Uterus (tissue), 2 donors: ENCODE results near the gene ARHGEF7.

Experiments used
- POLR2A ChIP-seq, 2 donors: fragments of 450-650 bp; IDR thresholded peaks; one replicate each; pipeline ENCODE4 v1.6.1; 2016; ENCODE audit warnings: antibody characterized with exemption in 2 of 2, mild to moderate bottlenecking in 1 of 2, moderate library complexity in 1 of 2
- TF ChIP-seq, protein P1 (sequence below), 4 experiments: fragments of 200-600 bp in 2 of 4; fragments of 450-650 bp in 2 of 4; sonication (generic) in 2 of 4; IDR thresholded peaks; one replicate each; pipeline ENCODE4 v1.5.1; 2016 to 2019; ENCODE audit warnings: antibody characterized with exemption in 4 of 4, mild to moderate bottlenecking in 2 of 4, moderate library complexity in 1 of 4

DNA sequence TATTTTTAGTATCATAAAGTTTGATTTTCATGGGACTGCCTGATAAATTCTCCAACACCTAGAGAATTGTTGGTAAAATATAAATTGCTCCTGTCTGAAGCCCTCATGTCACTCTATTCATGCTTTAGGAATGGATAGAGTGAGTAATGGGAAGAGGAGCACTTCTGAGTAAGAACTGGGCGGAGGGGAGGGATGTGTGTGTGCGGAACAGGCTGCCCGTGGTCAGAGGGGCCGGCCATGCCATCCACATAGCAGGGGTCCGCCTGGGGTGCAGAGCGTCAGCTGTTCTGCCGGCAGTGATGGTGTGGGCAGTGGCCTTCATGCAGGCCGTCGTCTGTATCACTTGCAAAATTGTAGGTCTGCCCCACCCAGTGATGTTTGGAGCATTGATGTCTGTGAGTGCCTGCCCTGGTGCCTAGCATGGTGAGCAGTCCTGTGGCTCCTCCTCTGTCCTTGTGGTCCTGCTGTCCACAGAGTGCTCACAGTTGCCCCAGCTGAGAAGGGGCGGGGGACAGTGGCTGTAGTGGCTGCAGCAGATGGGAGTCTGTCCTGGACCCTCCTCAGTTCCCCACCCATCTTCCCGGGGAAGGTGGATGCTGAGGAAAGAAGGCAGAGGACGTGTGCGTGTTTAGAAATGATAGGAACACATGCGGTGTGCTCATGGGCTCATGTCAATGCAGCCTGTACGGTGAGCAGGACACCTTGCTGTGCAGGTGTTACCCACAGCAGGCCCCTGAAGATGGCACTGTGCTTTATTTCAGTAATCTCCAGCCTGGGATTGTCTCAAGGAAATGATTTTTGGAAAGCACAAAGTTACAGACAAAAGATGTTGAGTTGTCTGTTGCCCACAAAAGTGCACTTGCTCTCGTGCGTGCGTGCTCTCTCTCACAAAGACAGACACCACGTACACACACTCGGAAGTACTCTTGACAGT is 155.9 kb downstream of the ARHGEF7 start:
- TF ChIP-seq POLR2A (IDR thresholded peaks at IDR 0.05): no peak
- TF ChIP-seq, protein P1, sequence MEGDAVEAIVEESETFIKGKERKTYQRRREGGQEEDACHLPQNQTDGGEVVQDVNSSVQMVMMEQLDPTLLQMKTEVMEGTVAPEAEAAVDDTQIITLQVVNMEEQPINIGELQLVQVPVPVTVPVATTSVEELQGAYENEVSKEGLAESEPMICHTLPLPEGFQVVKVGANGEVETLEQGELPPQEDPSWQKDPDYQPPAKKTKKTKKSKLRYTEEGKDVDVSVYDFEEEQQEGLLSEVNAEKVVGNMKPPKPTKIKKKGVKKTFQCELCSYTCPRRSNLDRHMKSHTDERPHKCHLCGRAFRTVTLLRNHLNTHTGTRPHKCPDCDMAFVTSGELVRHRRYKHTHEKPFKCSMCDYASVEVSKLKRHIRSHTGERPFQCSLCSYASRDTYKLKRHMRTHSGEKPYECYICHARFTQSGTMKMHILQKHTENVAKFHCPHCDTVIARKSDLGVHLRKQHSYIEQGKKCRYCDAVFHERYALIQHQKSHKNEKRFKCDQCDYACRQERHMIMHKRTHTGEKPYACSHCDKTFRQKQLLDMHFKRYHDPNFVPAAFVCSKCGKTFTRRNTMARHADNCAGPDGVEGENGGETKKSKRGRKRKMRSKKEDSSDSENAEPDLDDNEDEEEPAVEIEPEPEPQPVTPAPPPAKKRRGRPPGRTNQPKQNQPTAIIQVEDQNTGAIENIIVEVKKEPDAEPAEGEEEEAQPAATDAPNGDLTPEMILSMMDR (IDR thresholded peaks at IDR 0.05): no peak
